ENCODE data around the gene ANO8.

ANO8 gene

DNA sequence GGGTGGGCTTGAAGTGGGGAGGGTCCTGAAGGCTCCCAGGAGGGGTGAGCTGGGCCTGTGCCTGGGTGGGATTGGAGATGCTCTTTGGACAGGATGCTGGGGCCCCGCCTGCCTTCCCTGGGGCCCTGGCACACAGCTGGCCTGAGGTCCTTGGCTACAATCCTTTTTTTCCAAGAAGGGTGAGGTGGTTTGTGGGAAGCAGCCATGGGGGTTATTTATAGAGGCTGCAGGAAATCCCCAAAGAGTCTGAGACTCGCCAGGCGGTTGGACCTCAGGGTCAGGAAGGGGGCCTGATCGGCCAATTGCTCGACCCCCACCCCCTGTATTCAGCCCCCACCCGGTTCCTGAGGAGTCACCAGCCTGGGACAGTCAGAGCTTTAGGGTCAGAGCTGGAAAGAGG is 12.7 kb upstream of the ANO8 start:
- no peak for DNase-seq

DNA sequence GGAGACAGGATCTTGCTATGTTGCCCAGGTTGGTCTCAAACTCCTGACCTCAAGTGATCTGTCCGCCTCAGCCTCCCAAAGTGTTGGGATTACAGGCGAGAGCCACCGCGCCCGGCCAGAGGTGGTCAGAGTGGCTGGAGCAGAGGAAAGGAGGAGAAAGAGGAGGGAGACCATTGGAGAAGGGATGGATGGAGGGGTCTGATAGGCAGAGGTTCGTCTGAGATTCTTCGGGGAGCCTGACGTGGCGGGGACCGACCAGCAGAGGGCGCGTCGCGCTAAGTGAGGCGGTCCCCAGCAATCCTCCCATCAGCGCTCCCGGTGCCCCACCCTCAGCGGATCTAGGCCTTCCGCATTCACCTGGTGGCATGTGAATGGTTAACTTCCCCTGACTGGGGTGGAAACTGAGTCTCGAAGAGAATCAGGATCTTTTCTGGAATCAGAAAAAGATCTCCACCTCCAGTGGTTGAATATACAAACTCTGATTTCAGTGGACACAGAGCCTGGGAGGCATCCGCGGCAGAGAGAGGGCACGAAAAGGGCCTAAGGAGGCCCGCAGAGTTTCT is 11.5 kb upstream of the ANO8 start:
- DNase-seq, result peak in 1 of 2 experiments; percentile 67

DNA sequence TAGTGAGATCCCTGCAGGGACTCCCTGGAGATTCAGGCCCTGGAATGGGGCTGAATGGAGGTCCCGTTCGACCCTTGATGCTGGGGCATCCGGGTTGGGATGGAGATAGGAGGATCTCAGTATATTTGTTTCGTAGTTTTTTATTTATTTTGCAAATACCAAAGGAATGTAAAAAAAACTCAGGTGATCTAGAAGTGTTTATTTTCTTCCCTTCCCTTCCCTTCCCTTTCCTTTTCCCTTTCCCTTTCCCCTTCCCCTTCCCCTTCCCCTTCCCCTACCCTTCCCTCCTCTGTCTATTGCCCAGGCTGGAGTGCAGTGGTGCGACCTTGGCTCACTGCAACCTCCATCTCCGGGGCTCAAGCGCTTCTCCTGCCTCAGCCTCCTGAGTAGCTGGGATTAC is 7.2 kb upstream of the ANO8 start:
- DNase-seq, result no peak

DNA sequence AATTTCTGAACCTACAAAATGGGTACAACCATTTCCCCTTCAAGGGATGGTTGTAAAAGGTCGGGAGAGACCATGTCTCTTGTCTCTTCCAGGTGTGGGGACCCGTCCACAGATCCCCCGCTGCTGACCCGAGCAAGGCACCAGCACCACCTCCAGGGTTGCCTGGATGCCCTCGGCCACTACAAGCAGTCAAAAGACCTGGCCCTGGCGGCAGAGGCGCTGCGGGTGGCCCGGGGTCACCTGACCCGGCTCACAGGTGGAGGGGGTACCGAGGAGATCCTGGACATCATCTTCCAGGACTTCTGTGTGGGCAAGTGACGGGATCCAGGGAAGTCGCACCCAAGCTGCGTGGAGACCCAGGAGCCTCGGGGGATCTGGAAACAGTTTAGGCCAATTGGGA is 6.7 kb upstream of the ANO8 start:
- DNase-seq, result no peak

DNA sequence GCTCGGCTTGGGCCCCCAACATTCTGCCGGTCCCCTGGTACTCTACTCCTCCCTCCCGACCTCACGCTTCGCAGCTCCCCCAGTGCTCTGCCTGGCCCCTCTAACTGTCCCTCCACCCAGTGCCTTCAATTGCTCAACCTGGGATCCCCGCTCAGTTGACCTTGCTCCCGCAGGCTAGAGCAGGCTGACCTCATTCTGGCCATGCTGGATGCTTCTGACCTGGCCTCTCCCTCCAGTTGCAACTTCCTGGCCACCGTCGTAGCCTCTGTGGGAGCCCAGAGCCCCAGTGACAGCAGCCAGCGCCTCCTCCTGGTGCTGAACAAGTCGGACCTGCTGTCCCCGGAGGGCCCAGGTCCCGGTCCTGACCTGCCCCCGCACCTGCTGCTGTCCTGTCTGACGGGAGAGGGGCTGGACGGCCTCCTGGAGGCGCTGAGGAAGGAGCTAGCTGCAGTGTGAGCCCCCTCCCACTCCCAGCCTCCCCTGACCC is 6.3 kb upstream of the ANO8 start:
- no peak for DNase-seq

DNA sequence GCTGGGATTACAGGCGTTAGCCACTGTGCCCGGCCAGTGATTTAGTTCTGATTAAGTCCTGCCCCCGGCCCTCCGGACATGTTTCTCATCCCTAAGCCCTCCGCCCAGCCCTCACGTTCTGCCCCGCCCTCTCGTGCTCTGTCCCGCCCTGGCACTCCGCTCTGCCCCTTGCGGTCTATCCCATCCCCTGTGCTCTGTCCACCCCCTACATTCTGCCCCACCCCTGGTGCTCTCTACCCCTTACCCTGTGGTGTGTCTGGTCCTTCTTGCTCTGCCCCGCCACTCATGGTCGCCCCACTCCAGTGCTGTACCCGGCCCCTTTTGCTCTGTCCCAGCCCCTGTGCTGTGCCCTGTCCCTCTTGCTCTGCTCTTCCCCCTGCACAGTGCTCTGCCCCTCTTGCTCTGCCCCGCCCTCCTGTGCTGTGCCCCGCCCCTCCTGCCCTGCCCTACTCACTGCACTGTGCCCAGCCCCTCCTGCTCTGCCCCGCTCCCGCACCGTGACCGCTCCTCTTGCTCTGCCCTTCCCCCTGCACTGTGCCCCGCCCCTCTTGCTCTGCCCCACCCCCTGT is 5.7 kb upstream of the ANO8 start:
- DNase-seq, result peak in 1 of 2 experiments; percentile 30

DNA sequence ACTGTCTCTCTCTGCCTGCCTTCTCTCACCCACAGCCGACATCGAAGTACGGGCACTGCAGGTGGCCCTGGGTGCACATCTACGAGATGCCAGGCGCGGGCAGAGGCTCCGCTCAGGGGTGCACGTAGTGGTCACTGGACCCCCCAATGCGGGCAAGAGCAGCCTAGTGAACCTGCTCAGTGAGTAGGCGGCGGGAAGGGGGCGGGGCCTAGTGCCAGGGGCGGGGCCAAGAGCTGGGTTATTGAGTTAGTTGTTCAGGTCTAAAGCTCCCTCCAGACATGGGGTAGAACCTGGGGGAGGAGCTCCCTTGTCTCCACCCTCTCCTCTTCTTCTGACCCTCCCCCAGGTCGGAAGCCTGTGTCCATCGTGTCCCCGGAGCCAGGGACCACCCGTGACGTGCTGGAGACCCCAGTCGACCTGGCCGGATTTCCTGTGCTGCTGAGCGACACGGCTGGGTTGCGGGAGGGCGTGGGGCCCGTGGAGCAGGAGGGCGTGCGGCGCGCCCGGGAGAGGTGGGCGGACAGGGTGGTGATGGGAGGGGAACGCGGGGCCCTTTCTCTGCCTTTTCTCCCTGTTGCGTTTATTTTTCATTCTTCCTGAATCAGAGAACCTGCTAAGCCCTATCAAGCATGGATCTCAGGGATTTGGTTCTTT is 4.6 kb upstream of the ANO8 start:
- peak in 1 of 2 experiments; percentile 11 for DNase-seq

DNA sequence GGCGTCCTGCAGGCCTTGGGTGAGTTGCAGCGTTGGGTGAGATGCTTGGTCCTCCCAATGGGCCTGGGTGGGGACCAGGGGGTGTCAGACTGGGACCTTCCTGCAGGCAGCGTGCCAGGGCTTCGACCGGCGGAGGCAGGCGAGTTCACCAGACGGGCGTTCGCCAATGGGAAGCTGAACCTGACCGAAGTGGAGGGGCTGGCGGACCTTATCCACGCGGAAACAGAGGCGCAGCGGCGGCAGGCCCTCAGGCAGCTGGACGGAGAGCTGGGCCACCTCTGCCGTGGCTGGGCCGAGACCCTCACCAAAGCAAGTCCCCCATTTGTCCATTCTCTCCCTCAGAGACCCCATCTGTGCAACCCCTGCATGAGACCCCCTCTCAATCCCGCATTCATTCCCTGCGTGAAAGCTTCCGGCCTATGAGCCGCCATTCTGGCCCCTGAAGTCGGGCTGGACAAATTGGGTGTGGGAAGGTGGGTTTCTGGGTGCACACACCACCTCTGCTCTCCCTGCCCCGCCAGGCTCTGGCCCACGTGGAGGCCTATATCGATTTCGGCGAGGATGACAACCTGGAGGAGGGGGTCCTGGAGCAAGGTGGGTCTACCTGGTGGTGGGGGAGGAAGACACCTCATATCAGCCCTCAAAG is 3.9 kb upstream of the ANO8 start:
- DNase-seq, result no peak

DNA sequence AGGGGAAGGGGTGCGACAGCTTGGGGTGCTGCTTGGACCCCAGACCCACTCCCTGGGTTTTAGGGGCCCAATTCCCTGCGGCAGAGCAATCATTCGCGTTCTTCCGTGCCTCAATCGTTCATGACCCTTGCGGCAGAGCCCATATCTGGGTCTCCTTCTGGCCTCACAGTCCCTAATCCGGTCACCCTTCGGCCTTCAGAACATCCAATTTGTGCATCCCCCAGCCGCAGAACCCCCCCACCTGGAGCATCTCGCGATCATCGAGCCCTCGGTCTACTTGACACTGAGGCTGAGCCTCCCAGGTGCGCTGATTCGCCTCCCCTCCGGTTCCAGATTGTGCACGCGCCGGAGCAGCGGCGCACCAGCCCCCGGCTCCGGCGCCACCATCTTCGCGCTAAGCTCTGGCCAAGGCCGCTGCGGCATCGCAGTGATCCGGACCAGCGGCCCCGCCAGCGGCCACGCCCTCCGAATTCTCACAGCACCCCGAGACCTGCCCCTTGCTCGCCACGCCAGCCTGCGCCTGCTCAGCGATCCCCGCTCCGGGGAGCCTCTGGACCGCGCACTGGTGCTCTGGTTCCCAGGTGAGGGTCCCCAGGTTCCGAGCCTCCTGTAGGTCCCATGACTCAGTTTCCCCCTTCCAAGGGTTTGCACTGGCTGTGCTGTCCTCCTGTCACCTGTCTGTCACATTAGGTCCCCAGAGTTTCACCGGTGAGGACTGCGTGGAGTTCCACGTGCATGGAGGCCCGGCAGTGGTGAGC is 3.2 kb upstream of the ANO8 start:
- peak in 1 of 2 experiments; percentile 52 for DNase-seq

DNA sequence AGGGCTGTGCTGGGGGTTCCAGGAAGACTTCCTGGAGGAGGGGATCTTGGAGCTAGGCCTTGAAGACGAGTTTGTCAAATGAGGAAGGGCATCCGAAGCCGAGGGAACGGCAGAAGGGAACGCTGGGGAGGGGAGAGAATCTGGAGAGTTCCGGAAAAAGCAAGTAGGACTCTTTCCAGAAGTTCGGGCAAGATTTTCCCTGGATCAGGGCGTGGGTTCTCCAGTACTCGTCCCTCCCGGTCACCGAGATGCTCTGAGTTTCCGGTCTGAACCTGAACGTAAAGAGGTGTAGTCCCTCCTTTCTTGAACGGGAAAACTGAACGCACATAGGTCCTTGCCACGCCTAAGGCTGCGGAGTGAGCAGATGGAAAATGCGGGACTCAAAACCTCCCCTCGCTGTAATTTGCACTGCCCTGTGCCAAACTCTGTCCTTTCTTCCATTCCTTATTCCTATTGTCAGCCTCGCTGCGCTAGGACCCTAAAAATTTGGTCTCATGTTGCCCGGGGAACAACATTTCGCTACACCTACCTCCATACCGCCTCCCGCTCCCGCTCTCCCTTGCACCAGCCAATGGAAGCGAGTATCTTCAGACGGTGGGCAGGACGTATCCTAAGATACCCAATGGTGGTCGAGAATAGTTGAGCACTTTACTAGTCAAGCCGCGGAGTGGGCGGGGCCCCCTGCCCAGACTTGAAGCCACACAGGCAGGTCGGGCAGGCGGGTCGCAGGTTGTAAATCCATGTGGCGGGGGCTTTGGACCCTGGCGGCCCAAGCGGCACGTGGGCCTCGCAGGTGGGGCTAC is 2.4 kb upstream of the ANO8 start, which contains the start of gene GTPBP3:
TSS of gene GTPBP3 (plus strand) at position 682 of the 803 bp plus-strand sequence. CDS start at position 741, 59 bp downstream.
- DNase-seq, result peak; percentile 97 to 99

DNA sequence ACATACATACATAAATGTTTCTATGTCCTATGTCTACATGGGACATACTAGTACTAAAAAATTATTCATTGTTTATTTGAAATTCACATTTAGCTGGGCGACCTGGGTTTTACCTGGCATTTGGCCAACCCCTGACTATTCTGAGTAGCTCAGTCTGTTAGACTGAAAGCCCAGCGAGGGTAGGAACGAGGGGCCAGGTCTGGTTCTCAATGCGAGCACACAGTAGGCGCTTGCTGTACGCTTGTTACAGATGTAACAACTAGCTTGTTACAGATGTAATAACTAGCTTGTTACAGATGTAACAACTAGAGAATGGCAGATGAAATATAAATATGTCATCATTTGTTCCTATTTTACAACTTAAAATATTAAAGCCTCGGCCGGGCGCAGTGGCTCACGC is 920 bp upstream of the ANO8 start:
- no peak for DNase-seq

DNA sequence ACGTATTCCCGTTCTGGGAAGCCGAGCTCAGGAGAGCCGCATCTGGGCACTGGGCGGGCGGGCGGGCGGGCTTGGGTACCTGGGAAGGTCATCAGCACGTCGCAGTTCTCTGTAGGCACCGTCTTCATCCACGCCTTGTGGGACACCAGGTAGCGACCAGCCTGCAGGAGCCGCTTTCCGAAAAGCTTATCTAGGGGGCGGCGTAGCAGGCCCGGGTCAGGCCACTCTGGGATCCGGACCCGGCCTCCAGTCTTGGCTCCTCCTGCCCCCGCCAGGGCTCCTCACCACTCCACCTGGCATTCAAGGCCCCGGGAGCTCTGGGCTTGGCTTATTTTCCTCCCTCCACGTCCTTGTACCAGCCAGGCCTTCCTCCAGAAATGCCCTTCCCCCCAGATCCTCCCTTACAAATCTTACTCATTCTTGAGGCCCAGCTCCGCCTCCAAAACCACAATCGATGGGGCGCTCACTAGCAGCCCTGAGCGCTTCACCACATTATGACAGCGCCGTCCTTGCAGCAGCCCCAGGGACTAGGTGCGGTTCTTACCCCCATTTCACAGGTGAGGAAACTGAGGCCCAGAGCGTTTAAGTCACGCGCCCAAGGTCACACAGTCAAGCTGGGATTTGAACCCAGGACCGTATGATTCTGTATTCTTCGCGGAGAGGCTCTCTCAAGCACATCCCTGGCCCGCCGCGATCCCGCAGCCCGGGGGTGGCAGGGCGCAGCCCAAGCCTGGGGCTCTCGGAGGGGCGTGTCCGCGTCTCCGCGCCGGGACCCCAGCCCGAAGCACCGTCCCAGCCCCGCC is 843 bp downstream of the ANO8 start:
- peak in 1 of 2 experiments; percentile 13 for DNase-seq

DNA sequence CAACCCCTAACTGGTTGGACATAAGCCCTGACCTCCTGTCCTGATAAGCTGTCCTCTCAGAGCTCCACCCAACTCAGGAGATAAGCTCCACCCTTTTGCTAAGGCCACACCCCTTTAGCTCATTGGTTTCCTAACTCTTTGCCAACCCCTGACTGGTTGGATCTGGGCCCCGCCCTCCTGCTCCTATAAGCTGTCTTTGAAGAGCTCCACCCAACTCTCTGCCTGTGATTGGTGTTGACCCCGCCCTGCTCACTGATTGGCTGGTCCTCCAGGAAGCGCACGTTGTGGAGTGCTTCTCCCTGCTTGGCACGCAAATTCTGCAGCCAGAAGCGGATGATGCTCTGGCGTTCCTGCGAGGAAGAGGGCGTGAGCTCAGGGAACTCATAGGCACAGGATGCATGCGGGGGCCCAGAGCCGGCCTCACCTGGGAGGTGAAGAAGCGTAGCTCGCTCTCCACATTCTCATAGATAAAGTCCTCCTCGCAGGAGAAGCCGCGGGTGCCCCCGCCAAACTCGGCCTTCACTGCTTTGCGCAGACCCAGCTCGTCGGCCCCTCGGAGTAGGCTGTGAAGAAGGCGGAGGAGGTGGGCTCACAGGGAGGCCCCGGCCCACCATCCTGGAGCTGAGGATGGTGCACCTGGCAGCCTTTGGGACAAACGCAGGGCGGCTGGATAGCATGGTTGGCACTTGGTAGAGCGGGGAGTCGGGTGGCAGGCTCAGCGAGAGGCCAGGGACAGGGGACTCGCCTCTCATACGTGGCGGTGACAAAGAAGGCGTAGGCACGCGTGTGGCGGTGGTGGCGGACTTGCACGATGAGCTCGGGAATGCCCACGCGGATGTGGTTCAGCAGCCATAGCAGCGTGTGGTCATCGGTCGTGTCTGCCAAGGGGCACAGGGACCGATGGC is 1.7 kb downstream of the ANO8 start:
- peak in 1 of 2 experiments; percentile 50 for DNase-seq

DNA sequence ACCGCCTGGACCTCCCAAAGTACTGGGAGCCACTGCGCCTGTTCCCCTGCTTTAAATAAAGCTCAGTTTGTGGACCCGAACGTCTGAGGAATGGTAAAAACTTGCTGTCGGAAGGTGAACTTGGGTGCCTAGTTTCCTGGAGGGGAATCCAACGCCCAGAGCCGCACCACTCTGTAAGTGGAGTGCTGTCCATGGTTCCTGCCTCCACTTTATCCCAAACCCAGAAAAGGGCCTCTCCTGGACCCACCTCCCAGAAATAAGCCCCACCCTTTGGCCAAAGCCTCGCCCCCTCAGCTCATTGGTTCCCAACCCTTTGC is 2.3 kb downstream of the ANO8 start:
- DNase-seq, result no peak

DNA sequence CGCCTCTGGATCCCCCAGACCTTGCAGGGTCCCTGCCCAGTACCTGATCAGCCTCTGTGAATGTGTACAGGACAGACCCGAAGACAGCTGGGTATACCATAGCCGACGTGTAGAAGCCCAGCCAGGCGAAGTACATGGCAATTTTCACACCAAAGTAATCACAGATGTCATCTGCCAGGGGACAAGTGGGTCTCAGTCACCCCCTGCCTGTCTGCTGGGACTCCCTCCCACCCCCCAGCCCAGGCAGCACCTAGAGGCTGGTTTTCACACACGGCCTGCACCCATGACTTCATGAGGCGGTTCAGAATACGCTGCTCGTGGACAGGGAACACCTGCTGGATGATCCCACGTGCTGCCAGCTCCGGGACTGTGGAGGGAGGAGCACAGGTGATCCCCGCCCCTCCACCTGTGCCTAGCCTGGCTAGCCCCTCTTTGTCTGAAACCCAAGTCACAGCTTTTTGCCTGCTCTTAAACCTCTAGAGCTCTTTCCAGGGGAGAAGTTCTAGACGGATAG is 3.6 kb downstream of the ANO8 start:
- DNase-seq, result no peak

DNA sequence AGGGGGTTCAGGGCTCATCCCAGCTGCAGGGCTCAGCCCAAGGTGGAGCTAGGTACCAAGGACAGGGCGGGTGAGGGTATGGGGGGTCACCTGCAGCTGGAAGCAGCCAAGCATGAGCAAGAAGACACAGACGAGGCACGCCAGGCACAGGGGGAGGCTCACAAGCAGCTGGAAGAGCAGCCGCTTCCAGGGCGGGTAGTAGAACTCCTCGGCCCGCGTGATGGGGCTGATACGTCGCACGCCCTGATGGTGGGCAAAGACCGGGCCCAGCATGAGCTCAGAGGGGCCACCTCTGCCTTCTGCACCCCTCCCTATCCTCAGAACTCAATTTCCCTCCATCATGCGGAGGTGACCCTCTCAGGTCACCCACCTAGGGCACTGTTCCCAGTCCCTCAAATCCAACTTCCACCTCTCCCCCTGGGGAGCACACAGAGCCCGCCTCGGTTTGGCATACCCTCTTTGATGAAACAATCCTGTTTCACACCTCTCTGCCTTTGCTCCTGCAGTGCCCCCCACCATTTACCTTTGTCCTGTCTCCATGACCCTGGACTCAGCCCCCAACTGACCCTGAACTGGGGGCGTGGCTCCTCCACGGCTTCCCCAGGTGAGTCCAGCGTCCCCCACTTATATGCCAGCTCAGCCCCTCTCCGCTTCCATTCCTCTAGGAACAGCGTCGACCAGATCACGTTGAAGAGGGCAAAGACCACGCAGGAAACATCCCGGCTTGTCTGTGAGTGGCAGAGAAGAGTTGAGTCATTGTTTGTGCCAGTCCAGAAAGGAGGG is 4.2 kb downstream of the ANO8 start:
- DNase-seq, result no peak

DNA sequence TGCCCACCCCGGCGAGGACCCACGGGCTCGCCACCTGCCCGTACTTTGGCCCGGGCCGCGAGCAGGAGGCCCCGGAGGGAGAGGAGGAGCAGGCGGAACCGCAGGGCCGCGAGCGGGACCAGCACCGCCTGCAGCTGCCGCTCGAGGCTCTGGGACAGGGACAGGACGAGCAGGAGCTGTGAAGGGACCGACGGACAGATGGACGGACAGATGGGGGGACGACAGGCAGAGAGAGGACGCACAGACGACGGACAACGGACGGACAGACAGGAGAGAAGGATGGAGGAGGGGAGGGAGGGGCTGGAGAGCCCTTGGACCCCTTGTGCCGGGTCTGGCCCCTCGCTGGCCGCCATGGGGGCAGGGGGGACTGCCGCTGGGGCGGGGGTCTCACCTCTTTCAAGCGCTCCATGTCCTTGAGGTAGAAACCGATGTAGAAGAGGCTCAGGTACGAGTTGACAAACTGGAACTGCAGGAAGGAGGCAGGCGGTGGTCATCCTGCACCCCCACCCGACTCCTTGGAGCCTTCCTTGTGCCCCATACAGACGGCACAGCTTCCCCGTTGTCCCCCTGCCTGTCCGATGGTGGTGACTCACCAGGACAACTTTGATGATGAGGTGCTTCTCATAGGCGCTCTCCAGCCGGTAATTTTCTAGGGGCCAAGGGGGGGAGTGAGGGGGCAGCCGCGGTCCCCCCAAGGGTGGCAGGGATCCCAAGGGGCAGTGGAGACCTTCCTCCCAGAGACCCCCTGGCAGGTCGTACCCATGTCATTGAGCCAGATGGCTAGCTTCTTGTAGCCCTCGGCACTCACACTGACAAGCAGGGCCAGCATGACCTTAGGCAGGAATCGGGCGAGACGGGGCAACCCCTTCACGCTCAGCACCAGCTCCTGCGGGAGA is 5.0 kb downstream of the ANO8 start:
- no peak for DNase-seq

All from SW 1271 (cell line).